ENCODE measurements around the gene FAM9B.

Gene FAM9B

DNA sequence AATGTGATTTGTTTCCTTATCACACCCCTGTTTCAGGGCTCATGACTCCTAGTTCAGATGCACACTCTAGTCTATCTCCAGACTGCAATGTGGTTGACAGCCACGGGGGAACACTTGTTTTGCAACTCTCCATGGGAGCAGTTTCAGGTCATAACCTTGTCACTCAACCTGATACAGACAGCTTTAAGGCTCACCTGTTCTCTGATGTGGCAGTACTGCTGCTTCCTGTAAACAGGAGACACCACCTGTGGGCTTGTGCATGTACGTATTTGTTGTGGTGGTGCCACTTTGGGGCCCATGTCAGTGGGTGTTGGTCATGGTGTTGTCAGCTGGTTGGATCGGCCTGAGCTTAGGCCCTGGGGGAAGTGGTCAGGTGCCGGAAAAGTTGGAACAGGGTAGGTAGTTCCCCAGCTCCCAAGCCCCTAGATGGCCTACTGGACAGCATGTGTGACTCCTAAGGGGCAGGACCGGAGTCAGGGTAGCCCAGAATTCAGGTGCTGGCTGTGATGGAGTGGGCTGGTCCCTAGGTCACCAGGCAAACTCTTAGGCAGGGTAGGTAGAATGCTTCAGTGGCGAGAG is 46.2 kb downstream of the FAM9B start:
- CTCF ChIA-PET: no interaction called here
- POLR2A ChIA-PET: no interaction called here
- no peak for DNase-seq (ENCODE audit: extremely low spot score)
- TF ChIP-seq, protein P1, sequence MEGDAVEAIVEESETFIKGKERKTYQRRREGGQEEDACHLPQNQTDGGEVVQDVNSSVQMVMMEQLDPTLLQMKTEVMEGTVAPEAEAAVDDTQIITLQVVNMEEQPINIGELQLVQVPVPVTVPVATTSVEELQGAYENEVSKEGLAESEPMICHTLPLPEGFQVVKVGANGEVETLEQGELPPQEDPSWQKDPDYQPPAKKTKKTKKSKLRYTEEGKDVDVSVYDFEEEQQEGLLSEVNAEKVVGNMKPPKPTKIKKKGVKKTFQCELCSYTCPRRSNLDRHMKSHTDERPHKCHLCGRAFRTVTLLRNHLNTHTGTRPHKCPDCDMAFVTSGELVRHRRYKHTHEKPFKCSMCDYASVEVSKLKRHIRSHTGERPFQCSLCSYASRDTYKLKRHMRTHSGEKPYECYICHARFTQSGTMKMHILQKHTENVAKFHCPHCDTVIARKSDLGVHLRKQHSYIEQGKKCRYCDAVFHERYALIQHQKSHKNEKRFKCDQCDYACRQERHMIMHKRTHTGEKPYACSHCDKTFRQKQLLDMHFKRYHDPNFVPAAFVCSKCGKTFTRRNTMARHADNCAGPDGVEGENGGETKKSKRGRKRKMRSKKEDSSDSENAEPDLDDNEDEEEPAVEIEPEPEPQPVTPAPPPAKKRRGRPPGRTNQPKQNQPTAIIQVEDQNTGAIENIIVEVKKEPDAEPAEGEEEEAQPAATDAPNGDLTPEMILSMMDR (IDR thresholded peaks at IDR 0.05; ENCODE audit: control extremely low read depth, extremely low read depth, low read depth, missing control alignments): no peak

DNA sequence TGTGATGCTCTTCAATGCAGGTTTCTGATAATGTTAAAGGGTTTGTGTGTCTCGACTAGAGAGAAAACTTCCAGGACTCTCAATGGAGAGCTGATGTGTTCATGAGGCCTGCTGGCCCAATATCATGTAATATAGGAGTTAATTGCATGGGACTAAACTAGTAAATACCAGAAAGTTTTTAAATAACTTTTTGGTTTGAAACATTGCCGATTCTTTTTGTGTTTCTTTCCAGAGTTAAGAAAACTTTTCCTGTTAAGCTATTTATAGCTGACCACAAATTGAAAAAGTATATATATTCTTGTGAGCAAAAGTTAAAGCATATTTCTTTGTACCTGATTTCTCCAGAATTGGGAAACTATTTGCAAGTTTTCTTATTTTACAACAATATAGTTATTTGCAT is 49.7 kb downstream of the FAM9B start:
- ChIA-PET POLR2A (no interaction called here), CTCF (no interaction called here)
- DNase-seq (ENCODE audit: extremely low spot score): no peak
- TF ChIP-seq, protein P1 (IDR thresholded peaks at IDR 0.05; ENCODE audit: control extremely low read depth, extremely low read depth, low read depth, missing control alignments): no peak

DNA sequence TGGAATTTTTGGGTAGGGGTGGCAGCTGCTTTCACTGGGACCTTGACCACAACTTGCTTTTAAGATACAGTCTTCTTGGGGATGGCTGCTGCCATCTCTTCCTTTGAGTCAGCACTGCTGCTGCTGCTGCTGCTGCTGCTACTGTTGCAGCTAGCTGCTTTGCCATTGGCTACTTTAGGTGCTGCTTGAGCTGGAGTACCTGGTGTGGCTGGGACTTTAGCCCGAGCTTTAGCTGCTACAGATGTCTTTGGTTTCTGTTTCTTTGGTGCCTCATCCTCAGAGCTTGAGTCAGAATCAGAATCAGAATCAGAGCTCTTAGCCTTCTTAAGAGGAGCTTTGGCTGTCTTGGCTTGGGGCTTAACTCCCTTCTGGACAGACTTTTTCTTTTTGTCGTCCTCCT is 52.2 kb downstream of the FAM9B start:
- TF ChIP-seq, protein P1 (IDR thresholded peaks at IDR 0.05; ENCODE audit: control extremely low read depth, extremely low read depth, low read depth, missing control alignments): no peak
- ChIA-PET POLR2A (no interaction called here), CTCF (no interaction called here)
- DNase-seq (ENCODE audit: extremely low spot score): no peak

- TF ChIP-seq, protein P1 (IDR thresholded peaks at IDR 0.05; ENCODE audit: control extremely low read depth, extremely low read depth, low read depth, missing control alignments): no peak
- ChIA-PET CTCF (no interaction called here), POLR2A (no interaction called here)
- DNase-seq (ENCODE audit: extremely low spot score): no peak
These were observed 53.2 kb downstream of the FAM9B start for GRCh38 chrX:8980756-8981155.

Data from GM10248 (cell line).